Right lobe of liver (tissue), 4 donors: Measurements from ENCODE around the gene ZFP62.

Experiments
- POLR2A ChIP-seq: fragments of 450-650 bp; IDR thresholded peaks from one replicate; pipeline ENCODE4 v1.6.1; 2017; ENCODE audit warnings: antibody characterized with exemption, mild to moderate bottlenecking
- TF ChIP-seq, protein P1 (sequence below), 4 donors: fragments of 200-600 bp in 3 of 4; fragments of 450-650 bp in 1 of 4; IDR thresholded peaks; one replicate each; pipeline versions ENCODE4 v1.5.1 to v1.8.0; 2016 to 2022; ENCODE audit warnings: antibody characterized with exemption in 4 of 4, mild to moderate bottlenecking in 2 of 4
- donor health status: DM: no; HTN: no; CAD: no.
- donor health status: DM: no; HTN: no; CAD: no.
- donor health status: DM: no; HTN: yes; CAD: no.

DNA sequence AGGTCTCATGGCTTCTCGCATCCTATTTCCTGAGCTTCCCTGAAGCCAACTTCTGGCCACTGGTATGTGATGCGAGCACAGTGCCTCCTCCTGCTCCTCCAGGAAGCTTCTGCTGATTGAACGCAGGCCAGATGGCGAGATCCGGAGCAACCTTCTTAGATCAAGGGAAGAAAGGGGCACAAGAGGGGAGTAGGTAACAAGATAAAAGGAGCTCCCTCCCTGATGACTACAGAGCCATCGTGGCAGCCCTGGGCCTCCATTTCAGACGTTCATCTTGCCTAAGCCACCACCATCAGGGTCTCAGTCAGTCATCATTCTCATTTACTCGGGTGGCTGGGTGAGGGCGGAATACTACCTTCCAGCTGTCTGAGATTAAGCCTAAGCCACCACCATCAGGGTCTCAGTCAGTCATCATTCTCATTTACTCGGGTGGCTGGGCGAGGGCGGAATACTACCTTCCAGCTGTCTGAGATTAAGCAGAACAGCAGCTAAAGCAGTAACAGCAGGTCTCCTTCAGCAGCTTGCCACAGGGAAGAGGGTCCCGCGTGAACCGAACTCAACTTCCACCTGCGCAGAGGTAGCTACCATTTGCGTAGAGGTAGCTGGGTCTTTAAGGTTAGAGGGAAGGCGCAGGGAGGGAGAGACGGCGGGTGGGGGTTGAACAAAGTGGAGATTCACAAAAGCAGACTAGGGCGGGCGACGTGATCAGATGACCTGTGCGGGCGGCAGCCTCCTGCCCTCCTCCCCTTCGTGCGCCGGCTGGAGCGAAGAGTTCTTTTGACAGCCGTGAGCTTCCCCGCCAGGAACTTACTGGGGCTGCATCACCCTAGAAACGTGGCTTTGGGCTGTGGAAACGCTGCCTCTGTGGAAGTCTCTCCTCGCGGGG, 30.6 kb downstream of the ZFP62 start:
- TF ChIP-seq, protein P1, sequence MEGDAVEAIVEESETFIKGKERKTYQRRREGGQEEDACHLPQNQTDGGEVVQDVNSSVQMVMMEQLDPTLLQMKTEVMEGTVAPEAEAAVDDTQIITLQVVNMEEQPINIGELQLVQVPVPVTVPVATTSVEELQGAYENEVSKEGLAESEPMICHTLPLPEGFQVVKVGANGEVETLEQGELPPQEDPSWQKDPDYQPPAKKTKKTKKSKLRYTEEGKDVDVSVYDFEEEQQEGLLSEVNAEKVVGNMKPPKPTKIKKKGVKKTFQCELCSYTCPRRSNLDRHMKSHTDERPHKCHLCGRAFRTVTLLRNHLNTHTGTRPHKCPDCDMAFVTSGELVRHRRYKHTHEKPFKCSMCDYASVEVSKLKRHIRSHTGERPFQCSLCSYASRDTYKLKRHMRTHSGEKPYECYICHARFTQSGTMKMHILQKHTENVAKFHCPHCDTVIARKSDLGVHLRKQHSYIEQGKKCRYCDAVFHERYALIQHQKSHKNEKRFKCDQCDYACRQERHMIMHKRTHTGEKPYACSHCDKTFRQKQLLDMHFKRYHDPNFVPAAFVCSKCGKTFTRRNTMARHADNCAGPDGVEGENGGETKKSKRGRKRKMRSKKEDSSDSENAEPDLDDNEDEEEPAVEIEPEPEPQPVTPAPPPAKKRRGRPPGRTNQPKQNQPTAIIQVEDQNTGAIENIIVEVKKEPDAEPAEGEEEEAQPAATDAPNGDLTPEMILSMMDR (IDR thresholded peaks at IDR 0.05), result no peak
- TF ChIP-seq POLR2A, result peak; percentile 35
